Nephron (organoid): Measurements from ENCODE around the gene ARHGAP9.

Experiments
- H3K27ac Mint-ChIP-seq, 3 experiments: 2 replicates each; pipeline ENCODE4 v1.8.0; 2020; ENCODE audit warnings: mixed read lengths in 3 of 3, mild to moderate bottlenecking in 2 of 3, moderate library complexity in 1 of 3
- H3K27me3 Mint-ChIP-seq: 2 replicates; pipeline ENCODE4 v1.8.0; 2021; ENCODE audit warnings: low read depth, mild to moderate bottlenecking, moderate library complexity, mixed read lengths
- H3K36me3 Mint-ChIP-seq: 2 replicates; pipeline ENCODE4 v1.8.0; 2020; ENCODE audit warnings: low read depth, mixed read lengths
- H3K4me1 Mint-ChIP-seq: 2 replicates; pipeline ENCODE4 v1.8.0; 2020; ENCODE audit warnings: mixed read lengths
- H3K4me3 Mint-ChIP-seq, 3 experiments: 2 replicates each; pipeline ENCODE4 v1.8.0; 2020; ENCODE audit warnings: mild to moderate bottlenecking in 3 of 3, mixed read lengths in 3 of 3, moderate library complexity in 2 of 3
- H3K9me3 Mint-ChIP-seq: 2 replicates; pipeline ENCODE4 v1.8.0; 2020; ENCODE audit warnings: mixed read lengths
- CTCF ChIP-seq, 3 experiments: fragments of 200-600 bp; sonication (generic); IDR thresholded peaks; one replicate each; pipeline ENCODE4 v1.5.0; 2021; ENCODE audit warnings: antibody characterized with exemption in 3 of 3; ENCODE audit not compliant: unreplicated experiment in 3 of 3

The ARHGAP9 gene

GRCh38 chr12:57477710-57478681 lies 1.7 kb downstream of the ARHGAP9 start:
- Mint-ChIP-seq H3K27me3 (peaks cover 88% of the 10 kb centered on the region), H3K27ac (peak overlapping the region in 2 of 3 experiments; percentile 26 to 47), H3K36me3 (peaks cover 3% of the 10 kb centered on the region), H3K9me3 (no peaks in the 10 kb centered on the region), H3K4me3 (peak overlapping the region; percentile 27 to 54 (median 35)), H3K4me1 (peaks cover 25% of the 10 kb centered on the region)
- TF ChIP-seq CTCF (IDR thresholded peaks at IDR 0.05; ENCODE audit: unreplicated experiment in 3 of 3), result no peak

- no peaks in the 10 kb centered on the region for H3K9me3 Mint-ChIP-seq
- H3K27ac Mint-ChIP-seq, result no peak overlapping the region
- H3K4me3 Mint-ChIP-seq, result peak overlapping the region; percentile 45 to 54 (median 48)
These were observed 2.5 kb downstream of the ARHGAP9 start for GRCh38 chr12:57476993-57477709.

GRCh38 chr12:57476162-57476992 lies 3.3 kb downstream of the ARHGAP9 start:
- TF ChIP-seq CTCF (IDR thresholded peaks at IDR 0.05; ENCODE audit: unreplicated experiment in 3 of 3), result peak in 1 of 3 experiments; percentile 14
- peaks cover 3% of the 10 kb centered on the region for H3K36me3 Mint-ChIP-seq
- H3K4me3 Mint-ChIP-seq, result peak overlapping the region; percentile 45 to 78 (median 48)
- no peak overlapping the region for H3K27ac Mint-ChIP-seq
- H3K4me1 Mint-ChIP-seq, result peaks cover 25% of the 10 kb centered on the region
- H3K9me3 Mint-ChIP-seq, result no peaks in the 10 kb centered on the region
- H3K27me3 Mint-ChIP-seq, result peaks cover 97% of the 10 kb centered on the region

More at GRCh38 chr12:57476993-57477709, 2.5 kb downstream of the ARHGAP9 start:
- H3K27me3 Mint-ChIP-seq, result peaks cover 96% of the 10 kb centered on the region
- no peak for TF ChIP-seq CTCF (IDR thresholded peaks at IDR 0.05; ENCODE audit: unreplicated experiment in 3 of 3)
- peaks cover 3% of the 10 kb centered on the region for H3K36me3 Mint-ChIP-seq
- peaks cover 25% of the 10 kb centered on the region for H3K4me1 Mint-ChIP-seq

GRCh38 chr12:57475271-57476161 lies 4.2 kb downstream of the ARHGAP9 start:
- TF ChIP-seq CTCF (IDR thresholded peaks at IDR 0.05; ENCODE audit: unreplicated experiment in 3 of 3), result no peak
- Mint-ChIP-seq H3K36me3 (peaks cover 3% of the 10 kb centered on the region), H3K4me1 (peaks cover 25% of the 10 kb centered on the region), H3K27ac (no peak overlapping the region), H3K4me3 (peak overlapping the region; percentile 56 to 78 (median 65)), H3K9me3 (no peaks in the 10 kb centered on the region), H3K27me3 (peaks cover 95% of the 10 kb centered on the region)

- TF ChIP-seq CTCF (IDR thresholded peaks at IDR 0.05; ENCODE audit: unreplicated experiment in 3 of 3), result no peak
- Mint-ChIP-seq H3K9me3 (no peaks in the 10 kb centered on the region), H3K36me3 (peaks cover 3% of the 10 kb centered on the region), H3K27me3 (peaks cover 89% of the 10 kb centered on the region), H3K27ac (no peak overlapping the region), H3K4me1 (peaks cover 25% of the 10 kb centered on the region), H3K4me3 (peak overlapping the region; percentile 25 to 60 (median 27))
These were observed 4.8 kb downstream of the ARHGAP9 start for GRCh38 chr12:57474862-57475261.
